Left colon (tissue), 2 donors: ENCODE results near the gene TP53I11. TPM values are rescaled to one million over a fixed set of nuclear protein-coding genes. Genes with fewer than 3 reads are reported as not detected.

Experiments
- ATAC-seq: fragments of 200-7000 bp; cut with Tn5 transposase; one replicate; pipeline ENCODE4 v1.9.1; 2020; ENCODE audit warnings: mild to moderate bottlenecking, moderate library complexity
- DNase-seq, 2 donors: peaks; one replicate each; pipeline ENCODE4 v3.0.0-alpha.2; 2020
- intact Hi-C, 2 donors: fragments of 100-400 bp; cut with DNase I in 1 of 2; cut with micrococcal nuclease in 1 of 2; formaldehyde crosslinking; loops; one replicate each; pipeline versions ENCODE4 v1.11.2 to v1.14.0; 2022; cut with DNase I, micrococcal nuclease
- total RNA-seq, 2 donors: library from RNA; stranded (reverse); fragmentation: NEBNext Ultra II Directional; extraction: Animal tissue kit (Norgen Biotek cat#: 25700); gene quantifications; one replicate each; pipeline ENCODE4 v1.2.1, GENCODE V29; 2021
- donor health status: DM: no; HTN: no; CAD: no.
- donor health status: DM: yes; HTN: yes; CAD: no.

TP53I11 gene
- total RNA-seq, 2 donors from 2014 or later, result 69.8 to 91.7 TPM

DNA sequence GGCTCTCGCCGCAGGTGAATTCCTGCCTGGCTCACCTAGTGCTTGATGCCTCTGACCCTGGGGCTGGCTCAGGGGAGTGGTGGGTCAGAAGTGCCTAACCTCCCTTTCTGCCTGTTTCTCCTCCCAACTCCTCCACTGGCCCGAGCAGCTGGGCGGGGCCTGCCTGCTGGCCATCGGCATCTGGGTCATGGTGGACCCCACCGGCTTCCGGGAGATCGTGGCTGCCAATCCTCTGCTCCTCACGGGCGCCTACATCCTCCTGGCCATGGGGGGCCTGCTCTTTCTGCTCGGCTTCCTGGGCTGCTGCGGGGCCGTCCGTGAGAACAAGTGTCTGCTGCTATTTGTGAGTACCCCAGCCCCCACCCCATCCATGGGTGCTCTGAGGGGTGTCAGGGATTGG, 41.1 kb downstream of the TP53I11 start:
- intact Hi-C loops, result no loop called here
- no peak for ATAC-seq
- DNase-seq, result no peak

DNA sequence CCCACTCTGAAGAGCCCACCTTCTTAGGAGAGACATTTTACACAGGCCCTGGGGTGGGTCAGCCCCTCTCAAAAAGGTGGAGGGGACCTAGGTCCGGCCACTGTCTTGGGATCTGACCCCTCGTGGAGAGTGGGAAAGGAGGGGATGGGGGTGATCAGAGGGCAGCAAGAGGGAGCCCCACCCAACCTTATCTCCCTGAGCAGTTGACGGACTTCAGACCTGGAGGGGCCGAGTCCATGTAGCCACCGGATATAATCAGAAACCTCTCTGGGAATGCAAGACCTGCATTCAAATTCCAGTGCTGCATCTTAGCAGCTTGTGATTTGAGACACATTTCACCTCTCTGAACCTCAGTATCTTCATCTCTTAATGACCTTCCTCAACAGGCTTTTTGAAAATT, 44.0 kb downstream of the TP53I11 start:
- intact Hi-C loops, result no loop called here
- peak; percentile 83 for ATAC-seq
- no peak for DNase-seq

DNA sequence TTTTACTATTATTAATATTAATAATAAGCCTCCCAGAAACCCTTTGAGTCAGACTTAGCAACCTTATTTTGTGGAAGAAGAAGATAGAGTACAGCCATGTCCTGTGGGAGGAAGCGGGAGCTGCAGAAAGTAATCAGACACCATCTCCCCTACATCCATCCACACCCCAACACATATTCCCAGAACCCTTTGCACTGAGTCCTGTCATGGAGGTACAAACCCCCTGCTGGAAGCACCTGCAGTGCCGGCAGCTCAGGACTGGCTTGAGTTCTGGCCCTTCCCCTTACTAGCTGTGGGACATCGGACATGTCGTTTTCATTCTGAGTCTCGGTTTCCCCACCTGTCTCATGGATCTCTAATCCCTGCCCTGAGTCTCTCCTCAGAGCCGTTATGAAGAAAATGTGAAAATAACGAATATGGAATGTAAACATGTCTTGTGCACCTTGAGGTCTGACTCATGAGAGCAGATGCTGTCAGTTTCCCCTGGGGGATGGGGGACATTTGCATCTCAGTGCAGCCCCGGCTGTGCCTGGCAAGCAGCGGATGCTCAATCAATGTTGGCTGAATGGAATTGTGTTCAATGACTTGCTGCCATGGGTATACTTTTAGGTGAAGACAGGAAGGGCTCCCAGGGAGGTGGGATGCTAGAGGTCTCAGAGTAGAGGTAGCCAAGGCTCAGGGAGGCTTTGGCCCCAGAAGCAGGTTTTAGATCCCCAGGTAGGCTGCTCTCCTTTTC, 45.4 kb downstream of the TP53I11 start:
- ATAC-seq (no peak), DNase-seq (no peak)
- intact Hi-C loops, result no loop called here

DNA sequence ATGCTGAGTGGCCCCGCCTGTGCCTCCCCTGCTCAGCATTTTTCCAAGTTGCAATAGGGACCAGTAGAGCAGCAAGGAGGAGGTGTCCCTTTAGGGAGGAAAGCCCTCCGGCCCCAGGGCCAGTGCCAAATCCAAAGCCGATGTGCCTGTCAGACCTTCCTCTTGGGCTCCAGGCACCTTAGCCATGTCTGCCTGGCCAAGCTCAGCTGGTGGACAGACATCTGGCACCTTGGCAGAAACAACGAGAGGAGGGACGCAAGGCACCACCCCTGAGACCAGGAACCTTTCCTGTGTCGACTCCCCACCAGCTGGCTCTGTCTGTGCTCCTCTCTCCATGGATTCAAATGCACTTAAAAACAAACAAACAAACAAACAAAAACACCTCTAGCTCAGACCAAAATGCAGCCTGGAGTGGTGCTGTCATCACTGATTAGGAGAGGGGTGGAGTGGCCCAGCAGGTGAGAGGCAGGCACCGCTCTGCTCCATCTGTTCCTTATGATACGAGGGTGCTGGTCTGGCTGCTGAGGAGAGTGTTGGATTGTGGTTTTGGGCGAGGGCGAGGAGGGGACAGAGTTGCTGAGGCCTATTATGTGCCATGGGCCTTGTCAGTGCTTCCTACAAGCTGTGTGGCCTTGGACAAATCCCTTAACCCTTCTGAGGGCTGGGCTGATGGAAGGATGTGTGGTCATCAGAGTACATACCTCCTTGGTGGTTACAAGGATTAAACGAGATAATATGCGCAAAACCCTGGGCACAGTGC, 46.2 kb downstream of the TP53I11 start:
- no peak for ATAC-seq
- intact Hi-C loops, result loop anchor here in 1 of 2 donors (5.0 kb wide), 2 partner anchors 182 to 347 kb away; no protein-coding TSS in a partner anchor

DNA sequence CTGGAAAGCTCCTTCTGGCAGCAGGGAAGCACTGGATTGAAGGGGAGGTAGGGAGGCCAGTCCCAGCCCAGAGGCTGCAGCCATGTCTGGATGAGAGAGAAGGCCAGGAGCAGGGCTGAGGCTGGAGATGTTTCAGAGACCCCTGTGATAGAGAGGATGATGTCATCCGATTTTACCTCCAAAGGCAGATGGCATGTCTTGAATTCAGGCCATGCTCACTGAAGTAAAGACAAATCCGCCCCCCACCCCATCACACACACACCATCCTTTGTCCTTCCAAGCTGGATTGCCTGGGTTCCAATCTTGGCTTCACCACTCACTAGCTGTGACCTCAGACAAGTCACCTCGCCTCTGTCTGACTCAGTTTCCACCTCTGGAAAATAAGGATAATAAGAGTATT, 47.2 kb downstream of the TP53I11 start:
- DNase-seq (no peak), ATAC-seq (no peak)
- intact Hi-C loops, result loop anchor here in 1 of 2 donors (5.0 kb wide), 2 partner anchors 181 to 346 kb away; no protein-coding TSS in a partner anchor

More for the DNA sequence above, 46.2 kb downstream of the TP53I11 start:
- DNase-seq, result no peak

DNA sequence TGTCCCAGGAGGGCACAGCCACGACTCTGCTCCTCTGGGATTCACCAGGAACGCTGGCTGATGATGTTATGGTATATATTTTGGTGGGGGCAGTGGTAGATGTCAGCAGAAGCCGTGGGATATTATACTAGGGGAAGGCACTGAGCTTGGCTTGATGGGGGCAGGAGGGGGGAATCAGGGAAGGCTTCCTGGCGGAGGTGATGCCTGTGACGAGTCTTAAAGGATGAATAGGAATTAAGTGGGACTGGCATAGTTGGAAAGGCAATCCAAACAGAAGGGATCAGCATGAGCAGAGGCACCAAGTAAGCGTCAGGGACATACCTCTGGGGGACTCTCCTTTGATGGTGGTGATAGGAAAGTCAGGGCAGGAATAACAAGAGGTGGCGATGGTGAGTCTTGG, 47.6 kb downstream of the TP53I11 start:
- intact Hi-C loops, result loop anchor here in 1 of 2 donors (5.0 kb wide), 2 partner anchors 181 to 346 kb away; no protein-coding TSS in a partner anchor
- DNase-seq (no peak), ATAC-seq (no peak)

DNA sequence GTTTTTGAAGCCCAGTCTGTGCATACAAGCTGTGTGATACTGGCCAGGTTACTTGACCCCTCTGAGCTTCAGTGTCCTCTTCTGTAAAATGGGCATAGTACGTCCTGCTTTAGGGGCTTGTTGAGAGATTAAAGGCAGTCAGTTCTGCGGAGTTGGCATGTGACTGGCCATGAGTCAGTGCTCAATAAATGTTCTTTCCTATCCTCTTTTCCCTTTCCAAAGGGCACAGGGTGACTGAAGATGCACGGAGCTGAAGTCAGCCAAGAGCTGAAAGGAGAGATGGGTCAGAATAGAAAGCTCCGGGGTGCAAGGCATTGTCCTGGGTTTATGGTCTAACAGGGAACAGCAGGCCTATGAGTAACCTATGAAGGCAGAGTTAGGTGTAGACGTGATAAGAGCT, 48.9 kb downstream of the TP53I11 start:
- no peak for ATAC-seq
- intact Hi-C loops, result loop anchor here in 1 of 2 donors (5.0 kb wide), 2 partner anchors 179 to 344 kb away; no protein-coding TSS in a partner anchor
- DNase-seq, result no peak

DNA sequence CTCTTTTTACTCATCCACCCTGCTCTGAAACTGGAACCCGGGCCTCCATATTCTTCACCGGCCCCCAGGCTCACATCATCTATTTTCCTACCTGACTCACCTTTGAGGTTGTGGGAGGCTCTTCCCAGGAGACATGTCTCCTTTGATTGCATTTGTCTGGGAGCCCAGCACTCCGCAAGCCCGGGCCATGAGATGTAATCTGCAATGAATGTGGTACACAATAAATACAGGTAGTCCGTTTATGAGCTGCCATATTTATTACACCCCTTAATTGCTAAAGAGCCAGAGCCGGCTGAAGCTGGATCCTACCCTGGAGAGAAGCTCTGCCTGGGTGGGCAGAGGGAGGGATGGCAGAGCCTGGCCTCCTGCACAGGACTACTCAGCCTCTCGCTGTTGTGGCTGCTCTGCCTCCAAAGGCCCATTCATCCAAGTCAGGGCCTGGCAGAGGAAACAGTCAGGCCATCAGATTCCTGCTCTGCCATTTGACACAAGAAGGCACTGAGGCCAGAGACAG, 49.5 kb downstream of the TP53I11 start:
- ATAC-seq (no peak), DNase-seq (no peak)
- intact Hi-C loops, result loop anchor here in 1 of 2 donors (5.0 kb wide), 2 partner anchors 179 to 344 kb away; no protein-coding TSS in a partner anchor

DNA sequence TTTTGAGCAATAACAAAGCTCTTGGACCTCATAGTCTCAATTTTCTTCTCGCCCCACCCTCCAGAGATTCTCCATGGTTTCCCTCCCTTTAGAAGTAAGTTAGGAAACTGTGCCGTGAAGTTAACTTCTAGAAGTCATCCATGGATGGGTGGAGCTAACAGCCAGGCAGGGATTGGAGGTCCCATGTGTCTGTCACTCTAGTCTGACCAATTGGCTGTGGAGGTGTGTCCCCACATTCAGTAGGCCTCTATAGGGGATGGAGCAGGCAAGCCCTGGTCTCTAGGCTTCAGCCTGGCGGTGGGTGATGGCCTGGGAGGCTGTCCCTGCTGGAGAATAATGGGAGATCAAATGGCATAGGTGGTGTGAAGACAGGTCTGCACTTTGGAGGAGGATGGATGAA, 50.7 kb downstream of the TP53I11 start:
- intact Hi-C loops, result loop anchor here in 1 of 2 donors (5.0 kb wide), 2 partner anchors 178 to 343 kb away; no protein-coding TSS in a partner anchor
- ATAC-seq, result peak; percentile 34
- DNase-seq, result no peak

DNA sequence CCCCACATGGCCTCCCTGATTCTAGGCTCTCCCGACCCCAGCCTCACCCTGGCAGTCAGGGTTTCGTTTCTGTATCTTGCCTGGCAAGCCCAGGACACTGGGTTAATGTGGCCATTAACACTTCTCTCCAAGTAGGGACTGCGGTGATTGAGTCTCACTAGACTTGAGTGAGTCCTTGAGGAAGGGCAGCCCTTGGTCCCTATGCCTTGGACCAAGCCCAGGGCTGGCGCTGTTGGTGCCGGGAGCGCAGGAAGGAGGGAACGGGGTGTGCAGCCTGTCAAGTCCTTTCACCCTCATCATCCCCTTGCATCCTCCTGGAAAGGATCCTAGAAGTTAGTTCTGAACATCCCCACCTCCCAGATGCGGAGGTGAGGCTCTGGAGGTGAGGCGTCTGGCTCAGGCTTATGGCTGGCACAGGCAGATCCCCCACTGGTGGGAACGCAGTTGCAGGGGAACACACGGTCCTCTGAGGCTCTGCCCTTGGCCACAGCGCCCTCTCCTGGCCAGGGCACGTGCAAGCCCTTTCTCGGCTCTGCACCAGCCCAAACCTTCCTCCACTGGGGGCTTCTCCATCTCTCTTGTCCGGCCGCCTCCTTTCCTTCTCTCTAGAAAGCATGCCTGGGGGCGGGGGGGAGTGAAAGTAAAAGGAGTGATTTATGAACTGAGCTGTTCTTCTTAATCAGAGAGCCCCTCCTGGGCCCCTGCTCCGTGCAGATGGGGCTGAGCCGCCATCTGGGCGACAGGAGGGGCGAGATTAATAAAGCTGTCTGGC, 56.7 kb downstream of the TP53I11 start:
- intact Hi-C loops, result no loop called here
- ATAC-seq, result peak; percentile 60

DNA sequence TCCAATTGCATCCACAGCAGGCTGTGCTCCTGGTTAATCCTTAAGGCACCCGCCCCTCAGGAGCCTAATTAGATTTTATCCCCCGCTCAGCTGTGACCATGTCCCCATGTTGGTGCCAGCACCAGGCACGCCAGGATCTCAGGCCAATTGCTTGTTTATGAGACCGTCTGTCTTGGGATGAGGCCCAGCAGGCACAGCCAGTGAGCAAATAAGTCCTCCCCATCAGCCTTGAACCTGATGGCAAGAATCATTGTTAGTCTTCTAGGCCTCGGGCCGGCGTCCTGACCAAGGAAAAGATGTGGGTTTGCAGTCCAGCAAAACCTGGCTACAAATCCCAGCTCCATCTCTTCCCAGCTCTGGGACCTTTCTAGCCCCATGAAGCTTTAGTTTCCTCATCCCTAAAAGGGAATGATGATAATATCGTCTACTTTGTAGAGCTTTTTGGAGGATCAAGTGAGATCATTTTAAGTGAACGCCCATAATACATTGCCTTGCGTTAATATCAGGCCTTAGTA, 57.3 kb downstream of the TP53I11 start:
- ATAC-seq (no peak), DNase-seq (peak in 1 of 2 donors; percentile 57)
- intact Hi-C loops, result no loop called here

More for the DNA sequence above, 56.7 kb downstream of the TP53I11 start:
- DNase-seq, result peak; percentile 42 to 67

DNA sequence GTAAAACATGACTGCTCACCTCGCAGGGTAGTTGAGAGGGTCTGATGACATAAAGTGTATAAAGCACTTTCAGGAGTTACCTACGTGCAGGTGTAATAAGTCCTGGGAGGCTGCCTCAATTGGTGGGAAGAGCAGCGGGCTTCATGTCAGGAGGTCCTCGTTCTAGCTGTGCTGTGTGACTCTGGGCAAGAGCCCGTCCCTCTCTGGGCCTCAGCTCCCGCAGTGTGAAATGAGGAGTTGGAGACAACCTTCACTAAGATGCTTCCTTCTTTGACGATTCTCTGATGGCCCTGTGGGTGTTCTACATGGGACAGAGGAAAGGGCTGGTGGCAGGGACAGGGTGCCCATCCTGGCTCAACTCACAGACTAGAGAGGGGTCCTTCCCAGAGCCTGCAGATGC, 57.8 kb downstream of the TP53I11 start:
- intact Hi-C loops, result no loop called here
- DNase-seq, result no peak
- no peak for ATAC-seq

DNA sequence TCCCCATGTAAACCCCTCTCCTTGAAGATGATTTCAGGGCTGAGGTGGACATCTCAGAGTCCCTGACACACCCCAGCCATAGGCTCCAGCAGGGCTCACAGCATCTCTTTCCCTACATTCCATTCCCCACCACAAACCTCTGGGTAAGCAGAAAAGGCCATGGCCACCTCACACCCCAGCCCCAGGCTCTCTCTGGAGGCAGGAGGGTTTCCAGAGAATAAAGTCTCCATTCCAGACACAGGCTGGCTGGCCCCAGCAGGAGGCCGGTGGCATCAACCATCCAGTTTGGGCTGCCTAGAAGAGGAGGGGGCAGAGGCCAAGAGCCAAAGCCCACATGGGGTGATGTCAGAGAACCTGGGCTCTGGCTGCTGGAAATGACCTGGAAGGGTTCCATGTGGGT, 61.4 kb downstream of the TP53I11 start:
- DNase-seq (no peak), ATAC-seq (no peak)
- intact Hi-C loops, result no loop called here

DNA sequence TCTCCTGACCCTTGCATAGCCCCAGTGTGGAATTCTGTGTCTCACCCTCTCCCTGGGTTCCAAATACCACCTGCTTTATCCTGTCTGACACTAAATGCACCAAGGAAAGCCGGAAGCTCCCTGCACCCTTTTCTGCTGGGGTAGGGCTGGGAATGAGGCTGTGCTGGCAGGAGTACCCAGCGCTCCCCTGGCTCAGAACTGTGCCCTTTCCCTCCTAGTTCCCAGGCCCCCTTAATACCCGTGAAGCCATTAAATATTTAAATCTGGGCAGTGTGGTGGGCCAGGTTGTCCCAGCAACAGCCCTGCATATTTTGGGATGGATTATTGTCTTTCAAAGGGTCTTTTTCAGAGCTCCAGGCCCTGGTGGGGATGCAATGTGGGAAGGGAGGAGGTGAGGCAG, 63.0 kb downstream of the TP53I11 start:
- ATAC-seq, result no peak
- no peak for DNase-seq
- intact Hi-C loops, result no loop called here

DNA sequence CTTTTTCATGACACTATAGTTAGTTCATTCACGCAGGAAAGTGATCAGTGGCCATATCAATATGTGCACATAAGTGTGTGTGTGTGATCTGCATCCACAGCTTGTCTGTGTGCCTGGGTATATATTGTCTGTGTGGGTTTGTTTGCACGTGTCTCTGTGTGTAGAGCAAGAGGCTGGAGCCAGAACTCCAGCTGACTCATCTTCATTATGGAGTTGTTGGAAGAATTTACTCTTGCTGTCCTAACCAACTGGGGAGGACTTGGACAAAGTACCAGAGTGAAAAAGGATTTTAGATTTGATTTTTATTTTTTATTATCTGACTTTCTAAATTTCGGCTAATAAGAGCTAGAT, 63.9 kb downstream of the TP53I11 start:
- no peak for ATAC-seq
- intact Hi-C loops, result no loop called here
- DNase-seq, result no peak

DNA sequence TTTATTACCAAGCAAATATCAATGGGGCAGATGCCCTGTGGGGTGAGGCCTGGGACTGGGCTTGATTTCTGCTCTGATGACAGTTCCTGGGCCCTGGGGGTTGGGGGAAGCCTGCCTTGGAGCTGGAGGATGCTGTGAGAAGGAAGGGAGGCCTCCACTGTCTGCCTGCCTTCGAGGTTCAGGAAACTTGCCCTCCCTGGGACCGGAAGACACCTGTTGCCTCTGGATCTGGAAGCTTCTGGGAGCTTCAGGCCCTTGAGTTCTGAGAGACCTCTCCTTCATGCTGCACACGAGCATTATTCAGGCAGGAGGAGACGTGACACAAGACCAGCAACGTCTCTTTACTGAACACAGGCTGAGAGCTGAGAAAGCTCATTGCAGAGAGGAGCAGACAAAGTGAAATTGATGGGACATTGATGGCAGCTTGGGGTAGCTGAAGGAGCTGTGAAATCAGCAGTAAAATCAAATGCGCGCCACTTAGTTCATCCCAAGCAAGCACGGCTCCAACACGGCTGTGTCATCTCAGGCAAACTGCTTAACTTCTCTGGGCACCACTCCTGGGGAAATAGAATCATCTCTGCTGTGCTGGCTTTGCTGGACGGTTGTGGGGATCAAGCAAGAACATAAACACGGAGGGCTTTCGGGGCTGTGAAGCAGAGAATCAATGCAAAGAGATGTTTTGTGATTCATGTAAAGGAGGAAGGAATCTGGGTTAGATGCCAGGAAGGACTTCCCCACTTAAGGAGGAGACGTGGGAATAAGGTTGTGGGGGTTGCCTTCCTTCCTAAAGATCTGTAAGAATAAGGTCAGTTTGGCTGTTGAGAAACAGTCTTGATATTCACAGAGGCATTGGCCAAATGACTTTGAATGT, 64.5 kb downstream of the TP53I11 start:
- ATAC-seq, result no peak
- no peak for DNase-seq
- intact Hi-C loops, result no loop called here

DNA sequence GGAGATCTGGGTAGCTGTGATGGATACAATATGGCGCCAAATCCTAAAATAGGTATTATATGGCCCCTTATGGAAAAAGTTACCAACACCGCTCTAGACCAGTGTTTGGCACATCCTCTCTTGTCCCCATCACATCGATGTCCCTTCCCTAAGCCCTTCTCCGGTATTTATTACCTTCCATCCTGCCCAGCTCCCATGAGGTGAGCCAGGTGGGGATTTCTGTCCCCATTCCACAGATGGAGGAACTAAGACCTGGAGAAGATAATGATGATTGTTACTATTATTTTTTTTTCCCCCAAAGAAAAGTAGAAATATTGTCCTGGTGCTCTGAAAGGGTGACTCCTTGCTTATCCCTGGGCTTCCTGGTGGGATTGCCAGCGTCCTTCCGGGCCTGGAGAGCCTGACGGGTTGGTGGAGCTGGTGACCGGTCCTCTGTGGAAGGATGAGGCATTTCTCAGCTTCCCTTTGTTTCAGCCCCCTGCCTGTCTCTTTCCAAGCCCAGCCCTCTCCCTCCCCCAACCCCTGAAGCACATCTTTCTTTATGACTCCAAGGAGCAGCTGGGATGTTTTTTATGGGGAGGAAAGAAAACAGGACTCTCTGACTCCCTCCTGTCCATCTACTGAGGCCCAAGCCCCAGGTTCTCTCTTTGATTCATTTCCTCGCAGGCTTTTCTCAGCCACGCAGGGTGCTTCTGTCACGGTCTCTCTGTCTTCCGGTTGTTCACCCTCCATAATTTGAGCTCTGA, 65.4 kb downstream of the TP53I11 start:
- intact Hi-C loops, result no loop called here
- ATAC-seq (no peak), DNase-seq (no peak)
